ENCODE measurements around the gene KLHL2.

GRCh38 chr4:165324236-165324917 is 117.0 kb downstream of the KLHL2 start:
- no peak for TF ChIP-seq SP1 (IDR thresholded peaks at IDR 0.05)
- TF ChIP-seq FOXK2 (IDR thresholded peaks at IDR 0.05) = no peak
- no peak for TF ChIP-seq ELF4 (IDR thresholded peaks at IDR 0.05)
- TF ChIP-seq PKNOX1 (IDR thresholded peaks at IDR 0.05) = no peak
- TF ChIP-seq SUZ12 (IDR thresholded peaks at IDR 0.05) = no peak
- no peak for TF ChIP-seq FOXM1 (IDR thresholded peaks at IDR 0.05; ENCODE audit: borderline replicate concordance)
- TF ChIP-seq BHLHE40 (IDR thresholded peaks at IDR 0.05; ENCODE audit: borderline replicate concordance) = no peak
- TF ChIP-seq TARDBP (IDR thresholded peaks at IDR 0.05) = no peak

All from HEK293T (cell line).